H1 (cell line): ENCODE results near the gene LMAN1L. TPM values are rescaled to one million over a fixed set of nuclear protein-coding genes. Genes with fewer than 3 reads are reported as not detected.

ENCODE experiments used
- CTCF ChIA-PET: fragments of 300-600 bp; sonication (Branson Sonifier 250); formaldehyde crosslinking; loops from one replicate; lab custom pipeline; 2021; ENCODE audit not compliant: partially characterized antibody; lab: Charles Lee
- POLR2A ChIA-PET: fragments of 300-600 bp; sonication (Branson Sonifier 250); formaldehyde crosslinking; loops from one replicate; lab custom pipeline; 2021; ENCODE audit warnings: inconsistent platforms; ENCODE audit not compliant: partially characterized antibody; lab: Charles Lee
- DNase-seq, 2 experiments: peaks; one replicate each; pipeline versions ENCODE4 v3.0.0 to v3.0.0-alpha.2; 2010 to 2022; ENCODE audit warnings: low spot score in 2 of 2, low read depth in 1 of 2, mixed read lengths in 1 of 2
- FAIRE-seq: peaks from 2 replicates; lab custom pipeline; 2011; peaks lifted over from hg19 to GRCh38; lab: Jason Lieb, UNC
- H2AFZ ChIP-seq: 2 replicates; pipeline ENCODE4 v1.8.1; 2012; ENCODE audit warnings: low read length, inconsistent platforms
- H2AK5ac ChIP-seq: 2 replicates; pipeline ENCODE4 v1.6.1; 2013; ENCODE audit warnings: low read depth, low read length
- H2BK120ac ChIP-seq: replicated peaks from 2 replicates; pipeline ENCODE3; 2013; ENCODE audit warnings: low read depth, low read length, inconsistent platforms
- H2BK12ac ChIP-seq: 2 replicates; pipeline ENCODE4 v1.6.1; 2013; ENCODE audit warnings: low read depth, low read length
- H2BK15ac ChIP-seq: 2 replicates; pipeline ENCODE4 v1.6.1; 2013; ENCODE audit warnings: low read length
- H2BK20ac ChIP-seq: 2 replicates; pipeline ENCODE4 v1.6.1; 2013; ENCODE audit warnings: low read length
- H2BK5ac ChIP-seq: 2 replicates; pipeline ENCODE4 v1.6.1; 2013; ENCODE audit warnings: low read depth, low read length
- H3K14ac ChIP-seq: 2 replicates; pipeline ENCODE4 v1.6.1; 2013; ENCODE audit warnings: inconsistent platforms; ENCODE audit not compliant: insufficient read length
- H3K18ac ChIP-seq: 2 replicates; pipeline ENCODE4 v1.6.1; 2013; ENCODE audit warnings: low read length; ENCODE audit errors: extremely low read depth
- H3K23ac ChIP-seq: 2 replicates; pipeline ENCODE4 v1.6.1; 2013; ENCODE audit warnings: inconsistent platforms; ENCODE audit not compliant: insufficient read length
- H3K23me2 ChIP-seq: 2 replicates; pipeline ENCODE4 v1.6.1; 2013; ENCODE audit warnings: low read depth, low read length
- H3K27ac ChIP-seq: 2 replicates; pipeline ENCODE4 v1.6.1; 2011; ENCODE audit warnings: low read depth, low read length, inconsistent platforms
- H3K27me3 ChIP-seq, 4 experiments: replicated peaks in 1 of 4; 1 replicate in 1 of 4; 2 replicates in 3 of 4; pipeline versions ENCODE4 v1.6.1 to v1.8.1; 2011 to 2013; ENCODE audit warnings: low read length in 3 of 4, mild to moderate bottlenecking in 3 of 4, inconsistent platforms in 2 of 4, mixed read lengths in 2 of 4, moderate library complexity in 1 of 4; ENCODE audit not compliant: control insufficient read depth in 3 of 4, insufficient read depth in 3 of 4; ENCODE audit errors: extremely low read depth in 1 of 4
- H3K36me3 ChIP-seq, 4 experiments: 2 replicates each; pipeline versions ENCODE4 v1.6.1 to v1.8.1; 2011 to 2013; ENCODE audit warnings: mild to moderate bottlenecking in 4 of 4, low read length in 3 of 4, moderate library complexity in 2 of 4, control low read depth in 1 of 4, inconsistent platforms in 1 of 4; ENCODE audit not compliant: insufficient read depth in 4 of 4, control insufficient read depth in 2 of 4
- H3K4ac ChIP-seq: replicated peaks from 2 replicates; pipeline ENCODE3; 2013; ENCODE audit warnings: low read length, low read depth, mixed read lengths, inconsistent platforms; ENCODE audit not compliant: insufficient read length
- H3K4me1 ChIP-seq, 4 experiments: replicated peaks in 1 of 4; 1 replicate in 1 of 4; 2 replicates in 3 of 4; pipeline versions ENCODE4 v1.6.1 to v1.8.1; 2011 to 2013; ENCODE audit warnings: low read length in 3 of 4, inconsistent platforms in 2 of 4, mixed read lengths in 1 of 4; ENCODE audit not compliant: insufficient read depth in 4 of 4, control insufficient read depth in 3 of 4
- H3K4me2 ChIP-seq, 2 experiments: 2 replicates each; pipeline versions ENCODE4 v1.6.1 to v1.8.1; 2011 to 2013; ENCODE audit warnings: low read depth in 2 of 2, low read length in 2 of 2, control low read depth in 1 of 2, inconsistent platforms in 1 of 2, mild to moderate bottlenecking in 1 of 2; ENCODE audit not compliant: insufficient read depth in 1 of 2
- H3K4me3 ChIP-seq, 4 experiments: fragments of 200-600, 300-600 bp in 1 of 4; sonication (generic), shearing (Covaris generic), sonication (Bioruptor Twin) in 1 of 4; 2 replicates each; pipeline versions ENCODE4 v1.5.1 to v1.8.1; 2011 to 2016; ENCODE audit warnings: low read length in 4 of 4, low read depth in 3 of 4, control low read depth in 2 of 4, inconsistent platforms in 2 of 4, mild to moderate bottlenecking in 2 of 4, mixed read lengths in 1 of 4, moderate library complexity in 1 of 4; ENCODE audit not compliant: insufficient read depth in 2 of 4; ENCODE audit errors: extremely low read depth in 1 of 4
- H3K56ac ChIP-seq: replicated peaks from 2 replicates; pipeline ENCODE3; 2013; ENCODE audit warnings: low read depth, mild to moderate bottlenecking, mixed read lengths, low read length, inconsistent platforms; ENCODE audit not compliant: insufficient read length
- H3K79me1 ChIP-seq: 2 replicates; pipeline ENCODE4 v1.6.1; 2013; ENCODE audit warnings: low read depth, low read length, control low read depth
- H3K79me2 ChIP-seq, 2 experiments: 2 replicates each; pipeline versions ENCODE4 v1.6.1 to v1.8.1; 2012 to 2013; ENCODE audit warnings: low read length in 2 of 2, mild to moderate bottlenecking in 2 of 2, inconsistent platforms in 1 of 2; ENCODE audit not compliant: insufficient read depth in 2 of 2, control insufficient read depth in 1 of 2
- H3K9ac ChIP-seq, 4 experiments: replicated peaks in 1 of 4; 1 replicate in 1 of 4; 2 replicates in 3 of 4; pipeline versions ENCODE4 v1.6.1 to v1.8.1; 2011 to 2013; ENCODE audit warnings: low read depth in 3 of 4, low read length in 3 of 4, control low read depth in 2 of 4, mild to moderate bottlenecking in 2 of 4, moderate library complexity in 2 of 4, inconsistent platforms in 1 of 4; ENCODE audit errors: extremely low read depth in 1 of 4
- H3K9me3 ChIP-seq, 2 experiments: 2 replicates each; pipeline versions ENCODE4 v1.6.1 to v1.8.1; 2012 to 2013; ENCODE audit warnings: mild to moderate bottlenecking in 2 of 2, moderate library complexity in 2 of 2, control low read depth in 1 of 2, inconsistent platforms in 1 of 2, low read depth in 1 of 2, low read length in 1 of 2, mixed read lengths in 1 of 2; ENCODE audit not compliant: insufficient read depth in 2 of 2
- H4K20me1 ChIP-seq, 2 experiments: replicated peaks in 1 of 2; 2 replicates each; pipeline versions ENCODE3 to v1.8.1; 2011 to 2013; ENCODE audit warnings: inconsistent platforms in 2 of 2, low read length in 2 of 2, mild to moderate bottlenecking in 1 of 2; ENCODE audit not compliant: insufficient read depth in 2 of 2, control insufficient read depth in 1 of 2
- H4K5ac ChIP-seq: 2 replicates; pipeline ENCODE4 v1.6.1; 2013; ENCODE audit warnings: low read length, low read depth, mixed read lengths, inconsistent platforms; ENCODE audit not compliant: insufficient read length
- H4K8ac ChIP-seq: 2 replicates; pipeline ENCODE4 v1.8.0; 2013; ENCODE audit warnings: mild to moderate bottlenecking, moderate library complexity, low read length, inconsistent platforms; ENCODE audit not compliant: insufficient read depth; ENCODE audit errors: extremely low read depth
- H4K91ac ChIP-seq: replicated peaks from 2 replicates; pipeline ENCODE3; 2013; ENCODE audit warnings: low read length, mixed read lengths, inconsistent platforms; ENCODE audit not compliant: insufficient read length
- EP300 ChIP-seq, 2 experiments: IDR thresholded peaks; 1 replicate in 1 of 2; 2 replicates in 1 of 2; pipeline ENCODE4 v1.6.1; 2011 to 2012; ENCODE audit warnings: low read depth in 2 of 2, low read length in 2 of 2, mild to moderate bottlenecking in 2 of 2, borderline replicate concordance in 1 of 2, inconsistent platforms in 1 of 2, moderate library complexity in 1 of 2
- KDM4A ChIP-seq: IDR thresholded peaks from one replicate; pipeline ENCODE4 v1.7.1; 2012; ENCODE audit warnings: low read depth, mild to moderate bottlenecking, moderate library complexity, low read length, inconsistent platforms; ENCODE audit not compliant: severe bottlenecking
- RBBP5 ChIP-seq: IDR thresholded peaks from 2 replicates; pipeline ENCODE4 v1.7.1; 2012; ENCODE audit warnings: low read depth, mild to moderate bottlenecking, inconsistent platforms, low read length, moderate library complexity, borderline replicate concordance
- WGBS, 2 experiments: shearing (Covaris generic) in 1 of 2; methylation state at CpG; one replicate each; pipeline versions ENCODE4 v1.1.6 to v1.1.7; 2013 to 2015; ENCODE audit warnings: low lambda C conversion rate in 2 of 2, mixed read lengths in 2 of 2, inconsistent platforms in 1 of 2, low coverage in 1 of 2, missing lambda C conversion rate in 1 of 2; ENCODE audit not compliant: insufficient replicate concordance in 2 of 2, insufficient coverage in 1 of 2, insufficient read length in 1 of 2; ENCODE audit errors: extremely low coverage in 1 of 2, missing lambda C conversion rate in 1 of 2; 5-methylcytosine and 5-hydroxymethylcytosine counted together
- polyA plus RNA-seq, 7 experiments: library from polyadenylated mRNA; depleted of rRNA in 3 of 7; stranded (reverse) in 5 of 7; unstranded in 2 of 7; fragments of >200 nt in 5 of 7; fragments of 200-250 nt in 2 of 7; gene quantifications; 1 replicate in 5 of 7; 2 replicates in 1 of 7; 4 replicates in 1 of 7; pipeline versions ENCODE4 v1.2.1 to v1.2.3, GENCODE V29; 2011 to 2013; ENCODE audit warnings: missing spikeins in 2 of 7, mixed read lengths in 2 of 7
- total RNA-seq: library from RNA; stranded (reverse); fragmentation: NEBNext Ultra II Directional; extraction: Animal tissue kit (Norgen Biotek cat#: 25700); gene quantifications from 2 replicates; pipeline ENCODE4 v1.2.1, GENCODE V29; 2021

Gene LMAN1L
- total and polyA plus RNA-seq, 2 of the 8 experiments (the other 6 are each of a cell fraction or from before 2014, with no cell fraction given): not detected

DNA sequence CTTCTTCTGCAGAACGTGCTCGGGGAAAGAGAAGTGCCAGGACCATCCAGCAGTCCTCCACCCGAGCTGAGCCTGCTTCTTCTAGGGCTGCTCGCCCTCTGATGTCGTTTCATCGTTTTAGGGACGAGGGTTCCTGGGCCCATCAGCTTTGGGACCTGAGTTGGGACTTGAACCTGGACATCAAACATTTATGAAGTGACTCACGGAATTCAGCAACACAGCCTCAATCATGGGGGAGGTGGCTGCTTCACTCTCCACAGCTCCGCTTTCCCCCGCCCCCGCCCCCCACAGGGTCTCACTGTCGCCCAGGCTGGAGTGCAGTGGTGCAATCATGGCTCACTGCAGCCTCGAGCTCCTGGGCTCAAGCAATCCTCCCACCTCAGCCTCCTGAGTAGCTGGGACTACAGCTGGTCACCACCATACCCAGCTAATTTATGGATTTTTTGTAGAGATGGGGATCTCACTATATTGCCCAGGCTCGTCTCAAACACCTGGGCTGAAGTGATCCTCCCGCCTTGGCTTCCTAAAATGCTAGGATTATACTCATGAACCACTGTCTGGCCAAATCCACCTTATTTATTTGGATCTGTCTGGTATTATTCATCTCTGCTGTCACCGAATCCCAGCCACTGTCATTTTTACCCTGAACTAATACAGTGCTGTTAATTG is 61.3 kb downstream of the LMAN1L start:
- WGBS, 2 experiments: 35% methylated on average over 15 of the region's 16 CpGs; no CpG with 5 or more reads in 1 of the 2 experiments
- 0 out of 2 replicates have a peak, but pooled peaks have one; percentile 5 for TF ChIP-seq RBBP5
- TF ChIP-seq KDM4A: no peak
- no peak for TF ChIP-seq EP300 (IDR thresholded peaks at IDR 0.05; ENCODE audit: borderline replicate concordance in 1 of 2, low read depth in 2 of 2, low read length in 2 of 2)

More for the DNA sequence above, 61.3 kb downstream of the LMAN1L start:
- Histone ChIP-seq H2BK12ac (peak overlapping the region; percentile 94; the same call in 1 of the 2 replicates), H2AFZ (peak overlapping the region; percentile 96), H3K4me1 (peaks cover 0 to 3% (median 0%) of the 10 kb centered on the region in 4 experiments; a peak in 1 of 7 replicates), H3K23me2 (peaks cover 5% of the 10 kb centered on the region; the same call in 1 of the 2 replicates), H4K5ac (peak overlapping the region; percentile 5), H4K91ac (no peak overlapping the region), H3K4ac (no peak overlapping the region), H4K8ac (no peak overlapping the region), H3K4me2 (peak overlapping the region; percentile 85 to 98), H2BK15ac (0 out of 2 replicates have a peak overlapping the region, but pooled peaks have one; percentile 12), H3K79me1 (peaks cover 2% of the 10 kb centered on the region; the same call in 1 of the 2 replicates), H3K4me3 (peak overlapping the region; percentile 52 to 94 (median 86)), H3K79me2 (peaks cover 0 to 32% of the 10 kb centered on the region in 2 experiments; a peak in 2 of 4 replicates), H3K9me3 (no peaks in the 10 kb centered on the region), H3K27me3 (no peaks in the 10 kb centered on the region), H3K36me3 (no peaks in the 10 kb centered on the region), H2BK20ac (no peak overlapping the region), H2AK5ac (no peak overlapping the region), H3K18ac (peak overlapping the region; percentile 95), H4K20me1 (peaks cover 0 to 5% of the 10 kb centered on the region in 2 experiments), H2BK5ac (peak overlapping the region; percentile 89; the same call in 1 of the 2 replicates), H3K14ac (no peak overlapping the region), H3K23ac (no peak overlapping the region), H3K27ac (no peak overlapping the region), H2BK120ac (no peak overlapping the region), H3K56ac (no peak overlapping the region), H3K9ac (no peak overlapping the region)
- no peak for FAIRE-seq
- CTCF ChIA-PET: interaction anchor here (0.6 to 2.4 kb wide), 8 partner anchors 10 to 1374 kb away, joined by 3 to 16 read pairs (median 4); partner anchors contain the start of genes MPI and ULK3
- POLR2A ChIA-PET: interaction anchor here (0.6 to 1.8 kb wide), 9 partner anchors 10 to 113 kb away, joined by 3 to 12 read pairs (median 3); partner anchors contain the start of genes FAM219B and MPI
- no peak for DNase-seq
